H1 (cell line): ENCODE measurements around the gene AATK. TPM values are rescaled to one million over a fixed set of nuclear protein-coding genes. Genes with fewer than 3 reads are reported as not detected.

Source experiments
- CTCF ChIA-PET: fragments of 300-600 bp; sonication (Branson Sonifier 250); formaldehyde crosslinking; loops from one replicate; lab custom pipeline; 2021; ENCODE audit not compliant: partially characterized antibody; lab: Charles Lee
- POLR2A ChIA-PET: fragments of 300-600 bp; sonication (Branson Sonifier 250); formaldehyde crosslinking; loops from one replicate; lab custom pipeline; 2021; ENCODE audit warnings: inconsistent platforms; ENCODE audit not compliant: partially characterized antibody; lab: Charles Lee
- DNase-seq, 2 experiments: peaks; one replicate each; pipeline versions ENCODE4 v3.0.0 to v3.0.0-alpha.2; 2010 to 2022; ENCODE audit warnings: low spot score in 2 of 2, low read depth in 1 of 2, mixed read lengths in 1 of 2
- FAIRE-seq: peaks from 2 replicates; lab custom pipeline; 2011; peaks lifted over from hg19 to GRCh38; lab: Jason Lieb, UNC
- H2AFZ ChIP-seq: 2 replicates; pipeline ENCODE4 v1.8.1; 2012; ENCODE audit warnings: low read length, inconsistent platforms
- H2AK5ac ChIP-seq: 2 replicates; pipeline ENCODE4 v1.6.1; 2013; ENCODE audit warnings: low read depth, low read length
- H2BK120ac ChIP-seq: replicated peaks from 2 replicates; pipeline ENCODE3; 2013; ENCODE audit warnings: low read depth, low read length, inconsistent platforms
- H2BK12ac ChIP-seq: 2 replicates; pipeline ENCODE4 v1.6.1; 2013; ENCODE audit warnings: low read depth, low read length
- H2BK15ac ChIP-seq: 2 replicates; pipeline ENCODE4 v1.6.1; 2013; ENCODE audit warnings: low read length
- H2BK20ac ChIP-seq: 2 replicates; pipeline ENCODE4 v1.6.1; 2013; ENCODE audit warnings: low read length
- H2BK5ac ChIP-seq: 2 replicates; pipeline ENCODE4 v1.6.1; 2013; ENCODE audit warnings: low read depth, low read length
- H3K14ac ChIP-seq: 2 replicates; pipeline ENCODE4 v1.6.1; 2013; ENCODE audit warnings: inconsistent platforms; ENCODE audit not compliant: insufficient read length
- H3K18ac ChIP-seq: 2 replicates; pipeline ENCODE4 v1.6.1; 2013; ENCODE audit warnings: low read length; ENCODE audit errors: extremely low read depth
- H3K23ac ChIP-seq: 2 replicates; pipeline ENCODE4 v1.6.1; 2013; ENCODE audit warnings: inconsistent platforms; ENCODE audit not compliant: insufficient read length
- H3K23me2 ChIP-seq: 2 replicates; pipeline ENCODE4 v1.6.1; 2013; ENCODE audit warnings: low read depth, low read length
- H3K27ac ChIP-seq: 2 replicates; pipeline ENCODE4 v1.6.1; 2011; ENCODE audit warnings: low read depth, low read length, inconsistent platforms
- H3K27me3 ChIP-seq, 4 experiments: replicated peaks in 1 of 4; 1 replicate in 1 of 4; 2 replicates in 3 of 4; pipeline versions ENCODE4 v1.6.1 to v1.8.1; 2011 to 2013; ENCODE audit warnings: low read length in 3 of 4, mild to moderate bottlenecking in 3 of 4, inconsistent platforms in 2 of 4, mixed read lengths in 2 of 4, moderate library complexity in 1 of 4; ENCODE audit not compliant: control insufficient read depth in 3 of 4, insufficient read depth in 3 of 4; ENCODE audit errors: extremely low read depth in 1 of 4
- H3K36me3 ChIP-seq, 4 experiments: 2 replicates each; pipeline versions ENCODE4 v1.6.1 to v1.8.1; 2011 to 2013; ENCODE audit warnings: mild to moderate bottlenecking in 4 of 4, low read length in 3 of 4, moderate library complexity in 2 of 4, control low read depth in 1 of 4, inconsistent platforms in 1 of 4; ENCODE audit not compliant: insufficient read depth in 4 of 4, control insufficient read depth in 2 of 4
- H3K4ac ChIP-seq: replicated peaks from 2 replicates; pipeline ENCODE3; 2013; ENCODE audit warnings: low read length, low read depth, mixed read lengths, inconsistent platforms; ENCODE audit not compliant: insufficient read length
- H3K4me1 ChIP-seq, 4 experiments: replicated peaks in 1 of 4; 1 replicate in 1 of 4; 2 replicates in 3 of 4; pipeline versions ENCODE4 v1.6.1 to v1.8.1; 2011 to 2013; ENCODE audit warnings: low read length in 3 of 4, inconsistent platforms in 2 of 4, mixed read lengths in 1 of 4; ENCODE audit not compliant: insufficient read depth in 4 of 4, control insufficient read depth in 3 of 4
- H3K4me2 ChIP-seq, 2 experiments: 2 replicates each; pipeline versions ENCODE4 v1.6.1 to v1.8.1; 2011 to 2013; ENCODE audit warnings: low read depth in 2 of 2, low read length in 2 of 2, control low read depth in 1 of 2, inconsistent platforms in 1 of 2, mild to moderate bottlenecking in 1 of 2; ENCODE audit not compliant: insufficient read depth in 1 of 2
- H3K4me3 ChIP-seq, 4 experiments: fragments of 200-600, 300-600 bp in 1 of 4; sonication (generic), shearing (Covaris generic), sonication (Bioruptor Twin) in 1 of 4; 2 replicates each; pipeline versions ENCODE4 v1.5.1 to v1.8.1; 2011 to 2016; ENCODE audit warnings: low read length in 4 of 4, low read depth in 3 of 4, control low read depth in 2 of 4, inconsistent platforms in 2 of 4, mild to moderate bottlenecking in 2 of 4, mixed read lengths in 1 of 4, moderate library complexity in 1 of 4; ENCODE audit not compliant: insufficient read depth in 2 of 4; ENCODE audit errors: extremely low read depth in 1 of 4
- H3K56ac ChIP-seq: replicated peaks from 2 replicates; pipeline ENCODE3; 2013; ENCODE audit warnings: low read depth, mild to moderate bottlenecking, mixed read lengths, low read length, inconsistent platforms; ENCODE audit not compliant: insufficient read length
- H3K79me1 ChIP-seq: 2 replicates; pipeline ENCODE4 v1.6.1; 2013; ENCODE audit warnings: low read depth, low read length, control low read depth
- H3K79me2 ChIP-seq, 2 experiments: 2 replicates each; pipeline versions ENCODE4 v1.6.1 to v1.8.1; 2012 to 2013; ENCODE audit warnings: low read length in 2 of 2, mild to moderate bottlenecking in 2 of 2, inconsistent platforms in 1 of 2; ENCODE audit not compliant: insufficient read depth in 2 of 2, control insufficient read depth in 1 of 2
- H3K9ac ChIP-seq, 4 experiments: replicated peaks in 1 of 4; 1 replicate in 1 of 4; 2 replicates in 3 of 4; pipeline versions ENCODE4 v1.6.1 to v1.8.1; 2011 to 2013; ENCODE audit warnings: low read depth in 3 of 4, low read length in 3 of 4, control low read depth in 2 of 4, mild to moderate bottlenecking in 2 of 4, moderate library complexity in 2 of 4, inconsistent platforms in 1 of 4; ENCODE audit errors: extremely low read depth in 1 of 4
- H3K9me3 ChIP-seq, 2 experiments: 2 replicates each; pipeline versions ENCODE4 v1.6.1 to v1.8.1; 2012 to 2013; ENCODE audit warnings: mild to moderate bottlenecking in 2 of 2, moderate library complexity in 2 of 2, control low read depth in 1 of 2, inconsistent platforms in 1 of 2, low read depth in 1 of 2, low read length in 1 of 2, mixed read lengths in 1 of 2; ENCODE audit not compliant: insufficient read depth in 2 of 2
- H4K20me1 ChIP-seq, 2 experiments: replicated peaks in 1 of 2; 2 replicates each; pipeline versions ENCODE3 to v1.8.1; 2011 to 2013; ENCODE audit warnings: inconsistent platforms in 2 of 2, low read length in 2 of 2, mild to moderate bottlenecking in 1 of 2; ENCODE audit not compliant: insufficient read depth in 2 of 2, control insufficient read depth in 1 of 2
- H4K5ac ChIP-seq: 2 replicates; pipeline ENCODE4 v1.6.1; 2013; ENCODE audit warnings: low read length, low read depth, mixed read lengths, inconsistent platforms; ENCODE audit not compliant: insufficient read length
- H4K8ac ChIP-seq: 2 replicates; pipeline ENCODE4 v1.8.0; 2013; ENCODE audit warnings: mild to moderate bottlenecking, moderate library complexity, low read length, inconsistent platforms; ENCODE audit not compliant: insufficient read depth; ENCODE audit errors: extremely low read depth
- H4K91ac ChIP-seq: replicated peaks from 2 replicates; pipeline ENCODE3; 2013; ENCODE audit warnings: low read length, mixed read lengths, inconsistent platforms; ENCODE audit not compliant: insufficient read length
- BACH1 ChIP-seq: IDR thresholded peaks from 2 replicates; pipeline ENCODE4 v1.6.1; 2012; ENCODE audit warnings: low read length, improper control_type of control experiment
- BCL11A ChIP-seq, 2 experiments: IDR thresholded peaks; one replicate each; pipeline ENCODE4 v1.6.1; 2011; ENCODE audit warnings: low read depth in 2 of 2, low read length in 2 of 2, mild to moderate bottlenecking in 2 of 2
- GTF2F1 ChIP-seq: IDR thresholded peaks from 2 replicates; pipeline ENCODE4 v1.6.1; 2012; ENCODE audit warnings: low read depth, low read length, improper control_type of control experiment, borderline replicate concordance
- MAX ChIP-seq: IDR thresholded peaks from 2 replicates; pipeline ENCODE4 v1.6.1; 2012; ENCODE audit warnings: inconsistent platforms
- SUZ12 ChIP-seq: fragments of 200-600 bp; sonication (generic); IDR thresholded peaks from 2 replicates; pipeline ENCODE4 v1.6.1; 2012; ENCODE audit warnings: mild to moderate bottlenecking, inconsistent platforms, low read length, moderate library complexity, mixed read lengths
- TAF7 ChIP-seq: optimal IDR thresholded peaks from 2 replicates; pipeline ENCODE3; 2011; ENCODE audit warnings: low read depth, mild to moderate bottlenecking, inconsistent platforms, low read length, moderate library complexity, borderline replicate concordance
- YY1 ChIP-seq: IDR thresholded peaks from 2 replicates; pipeline ENCODE4 v1.6.1; 2011; ENCODE audit warnings: low read depth, mild to moderate bottlenecking, low read length
- WGBS, 2 experiments: shearing (Covaris generic) in 1 of 2; methylation state at CpG; one replicate each; pipeline versions ENCODE4 v1.1.6 to v1.1.7; 2013 to 2015; ENCODE audit warnings: low lambda C conversion rate in 2 of 2, mixed read lengths in 2 of 2, inconsistent platforms in 1 of 2, low coverage in 1 of 2, missing lambda C conversion rate in 1 of 2; ENCODE audit not compliant: insufficient replicate concordance in 2 of 2, insufficient coverage in 1 of 2, insufficient read length in 1 of 2; ENCODE audit errors: extremely low coverage in 1 of 2, missing lambda C conversion rate in 1 of 2; 5-methylcytosine and 5-hydroxymethylcytosine counted together
- polyA plus RNA-seq, 7 experiments: library from polyadenylated mRNA; depleted of rRNA in 3 of 7; stranded (reverse) in 5 of 7; unstranded in 2 of 7; fragments of >200 nt in 5 of 7; fragments of 200-250 nt in 2 of 7; gene quantifications; 1 replicate in 5 of 7; 2 replicates in 1 of 7; 4 replicates in 1 of 7; pipeline versions ENCODE4 v1.2.1 to v1.2.3, GENCODE V29; 2011 to 2013; ENCODE audit warnings: missing spikeins in 2 of 7, mixed read lengths in 2 of 7
- total RNA-seq: library from RNA; stranded (reverse); fragmentation: NEBNext Ultra II Directional; extraction: Animal tissue kit (Norgen Biotek cat#: 25700); gene quantifications from 2 replicates; pipeline ENCODE4 v1.2.1, GENCODE V29; 2021

The AATK gene
- total and polyA plus RNA-seq, 2 of the 8 experiments (the other 6 are each of a cell fraction or from before 2014, with no cell fraction given), result 1.7 to 3.5 TPM

- no peak overlapping the region for H4K5ac ChIP-seq
- no peak overlapping the region for H2BK15ac ChIP-seq
- no peak overlapping the region for H3K4ac ChIP-seq
- no peaks in the 10 kb centered on the region; a peak in 1 of 8 replicates for H3K36me3 ChIP-seq
- peaks cover 0 to 8% of the 10 kb centered on the region in 2 experiments for H4K20me1 ChIP-seq
- no peaks in the 10 kb centered on the region; the same call in 1 of the 2 replicates for H3K79me1 ChIP-seq
- H2AK5ac ChIP-seq, result no peak overlapping the region
- no peak overlapping the region for H2BK12ac ChIP-seq
- H3K56ac ChIP-seq, result no peak overlapping the region
- no peak overlapping the region for H2AFZ ChIP-seq
- no peak overlapping the region for H3K18ac ChIP-seq
- no peak overlapping the region for H2BK5ac ChIP-seq
- DNase-seq (no peak), FAIRE-seq (no peak)
- H3K9ac ChIP-seq, result no peak overlapping the region
- H4K91ac ChIP-seq, result no peak overlapping the region
- H3K23me2 ChIP-seq, result peaks cover 9% of the 10 kb centered on the region
- H3K27me3 ChIP-seq, result peaks cover 0 to 7% (median 3%) of the 10 kb centered on the region in 4 experiments; a peak in 4 of 7 replicates
- H3K4me2 ChIP-seq, result no peak overlapping the region
- H3K23ac ChIP-seq, result no peak overlapping the region
- CTCF ChIA-PET, result interaction anchor here (0.8 to 1.4 kb wide), 3 partner anchors 22 to 595 kb away, joined by 3 read pairs; no protein-coding TSS in a partner anchor
- H3K27ac ChIP-seq, result no peak overlapping the region
- H4K8ac ChIP-seq, result no peak overlapping the region
- H3K4me3 ChIP-seq, result no peak overlapping the region
- POLR2A ChIA-PET, result interaction anchor here (1.2 to 1.6 kb wide), 3 partner anchors 9 to 37 kb away, joined by 3 to 5 read pairs (median 3); no protein-coding TSS in a partner anchor
- H3K9me3 ChIP-seq, result no peaks in the 10 kb centered on the region
- WGBS, 2 experiments, result 87% methylated on average over 15 of the region's 15 CpGs; no CpG with 5 or more reads in 1 of the 2 experiments
- H3K4me1 ChIP-seq, result peaks cover 0 to 4% (median 0%) of the 10 kb centered on the region in 4 experiments; a peak in 2 of 7 replicates
- no peak overlapping the region for H2BK120ac ChIP-seq
- H3K14ac ChIP-seq, result no peak overlapping the region
- H3K79me2 ChIP-seq, result peaks cover 0 to 4% of the 10 kb centered on the region in 2 experiments; a peak in 2 of 4 replicates
- H2BK20ac ChIP-seq, result no peak overlapping the region
- TF ChIP-seq BCL11A (IDR thresholded peaks at IDR 0.05; ENCODE audit: low read depth in 2 of 2, low read length in 2 of 2), result no peak
- no peak for TF ChIP-seq MAX
- no peak for TF ChIP-seq TAF7
- TF ChIP-seq GTF2F1, result no peak
- TF ChIP-seq BACH1, result no peak
- TF ChIP-seq YY1, result no peak
- TF ChIP-seq SUZ12, result no peak
These were observed 4.9 kb upstream of the AATK start for GRCh38 chr17:81170727-81171494.
